ENCODE measurements around the gene BCKDHA.
"Not testable (repeated sequence)": the region's sequence is repeated elsewhere in the genome, so short reads cannot be mapped to it uniquely, and the experiment has no call there.

BCKDHA gene

GRCh38 chr19:41431426-41432386 lies 34.1 kb downstream of the BCKDHA start:
- TF ChIP-seq GATA1 (IDR thresholded peaks at IDR 0.05; ENCODE audit: low read depth, low read length) (no peak), POLR2A (IDR thresholded peaks at IDR 0.05; ENCODE audit: low read length) (no peak)
- DNase-seq: peak; percentile 30 to 35

DNA sequence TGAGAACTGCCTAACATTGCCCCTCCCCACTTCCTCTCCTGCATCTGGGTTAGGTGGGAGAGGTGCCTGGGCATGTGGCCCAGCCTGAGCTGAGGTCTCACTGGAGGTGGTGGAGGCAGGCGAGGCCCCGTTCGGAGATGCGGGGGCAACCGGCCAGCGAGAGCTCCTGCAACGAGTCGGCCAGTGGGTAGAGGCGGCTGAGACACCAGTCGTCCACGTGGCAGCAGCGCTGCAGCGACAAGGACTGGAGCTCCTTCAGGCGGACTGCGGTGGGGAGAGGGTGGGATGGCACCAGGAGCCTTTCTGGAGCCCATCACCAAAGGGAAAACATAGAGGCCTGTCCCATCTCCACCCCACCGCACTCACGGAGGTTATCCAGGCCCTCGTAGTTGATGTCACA lies 35.6 kb downstream of the BCKDHA start:
- TF ChIP-seq GATA1 (IDR thresholded peaks at IDR 0.05; ENCODE audit: low read depth, low read length): no peak
- no peak for TF ChIP-seq POLR2A (IDR thresholded peaks at IDR 0.05; ENCODE audit: low read length)
- no peak for DNase-seq

- no peak for TF ChIP-seq POLR2A (IDR thresholded peaks at IDR 0.05; ENCODE audit: low read length)
- TF ChIP-seq GATA1 (IDR thresholded peaks at IDR 0.05; ENCODE audit: low read depth, low read length): no peak
- DNase-seq: no peak
Observed at GRCh38 chr19:41434450-41434849, 36.8 kb downstream of the BCKDHA start.

DNA sequence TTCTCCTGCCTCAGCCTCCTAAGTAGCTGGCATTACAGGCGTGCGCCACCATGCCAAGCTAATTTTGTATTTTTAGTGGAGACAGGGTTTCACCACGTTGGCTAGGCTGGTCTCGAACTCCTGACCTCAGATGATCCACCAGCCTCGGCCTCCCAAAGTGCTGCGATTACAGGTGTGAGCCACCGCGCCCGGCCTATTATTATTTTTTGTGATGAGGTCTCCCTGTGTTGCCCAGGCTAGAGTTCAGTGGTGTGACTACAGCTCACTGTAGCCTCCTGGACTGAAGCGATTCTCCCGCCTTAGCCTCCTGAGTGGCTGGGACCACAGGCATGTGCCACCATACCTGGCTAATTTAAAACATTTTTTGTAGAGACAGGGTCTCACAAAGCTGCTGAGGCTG lies 37.8 kb downstream of the BCKDHA start:
- not testable (repeated sequence) for DNase-seq

DNA sequence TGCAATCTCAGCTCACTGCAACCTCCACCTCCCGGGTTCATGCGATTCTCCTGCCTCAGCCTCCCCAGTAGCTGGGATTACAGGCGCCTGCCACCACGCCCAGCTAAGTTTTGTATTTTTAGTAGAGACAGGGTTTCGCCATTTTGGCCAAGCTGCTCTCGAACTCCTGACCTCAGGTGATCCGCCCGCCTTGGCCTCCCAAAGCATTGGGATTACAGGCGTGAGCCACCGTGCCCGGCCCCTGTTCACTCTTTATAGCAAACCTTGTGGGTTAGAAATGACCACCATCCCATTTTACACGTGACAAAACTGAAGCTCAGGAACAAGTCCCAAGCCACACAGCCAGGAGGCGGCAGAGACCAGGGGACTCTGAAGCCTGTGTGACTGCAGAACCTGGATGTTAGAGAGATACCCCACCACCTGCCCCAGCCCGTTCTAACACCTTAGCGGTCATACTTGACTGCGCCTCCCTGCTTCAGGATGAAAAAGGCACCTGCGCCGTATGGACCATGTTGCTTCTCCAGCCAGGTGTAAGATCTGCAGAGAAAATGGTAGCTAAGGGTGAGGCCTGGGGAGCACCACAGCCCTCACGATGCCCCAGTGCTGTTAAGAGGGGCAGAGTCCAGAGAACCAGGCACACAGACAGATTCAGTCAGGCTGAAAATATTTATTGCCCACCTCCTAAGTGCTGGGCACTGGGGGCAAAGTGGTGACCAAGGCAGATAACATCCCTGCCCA lies 38.5 kb downstream of the BCKDHA start:
- DNase-seq: no peak
- TF ChIP-seq GATA1 (IDR thresholded peaks at IDR 0.05; ENCODE audit: low read depth, low read length) (no peak), POLR2A (IDR thresholded peaks at IDR 0.05; ENCODE audit: low read length) (no peak)

- TF ChIP-seq POLR2A (IDR thresholded peaks at IDR 0.05; ENCODE audit: low read length) (no peak), GATA1 (IDR thresholded peaks at IDR 0.05; ENCODE audit: low read depth, low read length) (no peak)
- DNase-seq: no peak
Observed at GRCh38 chr19:41436674-41436951, 39.0 kb downstream of the BCKDHA start.

DNA sequence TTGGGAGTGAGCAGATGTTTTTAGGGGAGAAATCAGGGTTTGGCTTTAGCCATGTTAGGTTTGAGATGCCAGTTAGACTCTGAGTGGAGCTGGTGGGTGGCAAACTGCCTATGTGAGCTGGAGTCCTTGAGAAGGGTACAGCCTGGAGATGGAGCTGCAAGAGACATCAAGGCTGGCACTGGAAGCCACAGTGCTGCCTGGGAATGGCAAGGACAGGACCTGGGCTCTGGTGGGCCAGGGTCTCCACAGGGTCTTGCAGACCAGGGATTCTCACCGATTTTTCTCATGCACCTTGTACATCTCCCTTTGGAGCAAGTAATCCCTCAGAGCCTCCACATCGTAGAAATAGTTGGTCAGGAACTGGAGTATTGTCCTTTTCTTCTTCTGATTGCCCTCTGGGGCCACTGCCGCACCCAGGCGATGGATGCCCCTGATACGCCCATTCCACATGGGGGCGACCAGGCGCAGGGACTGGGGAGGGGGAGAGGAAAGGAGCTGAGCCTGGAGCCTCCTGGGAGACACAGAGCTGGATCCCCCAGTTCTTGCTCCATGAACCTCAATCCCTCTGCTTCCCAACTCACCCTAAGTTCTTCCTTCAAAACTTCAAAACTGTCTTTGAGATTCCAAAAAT lies 40.4 kb downstream of the BCKDHA start:
- TF ChIP-seq POLR2A (IDR thresholded peaks at IDR 0.05; ENCODE audit: low read length) (no peak), GATA1 (IDR thresholded peaks at IDR 0.05; ENCODE audit: low read depth, low read length) (no peak)
- no peak for DNase-seq

- no peak for TF ChIP-seq GATA1 (IDR thresholded peaks at IDR 0.05; ENCODE audit: low read depth, low read length)
- TF ChIP-seq POLR2A (IDR thresholded peaks at IDR 0.05; ENCODE audit: low read length): peak; percentile 95
- peak; percentile 97 to 98 for DNase-seq
Observed at GRCh38 chr19:41439441-41440222, 42.0 kb downstream of the BCKDHA start, which contains the start of gene DMAC2. Gene DMAC2, minus strand, starts transcription at chr19:41439912. Its CDS starts 13 bp downstream, at chr19:41439899.

- no peak for DNase-seq
Observed at GRCh38 chr19:41441321-41441945, 43.8 kb downstream of the BCKDHA start.

DNA sequence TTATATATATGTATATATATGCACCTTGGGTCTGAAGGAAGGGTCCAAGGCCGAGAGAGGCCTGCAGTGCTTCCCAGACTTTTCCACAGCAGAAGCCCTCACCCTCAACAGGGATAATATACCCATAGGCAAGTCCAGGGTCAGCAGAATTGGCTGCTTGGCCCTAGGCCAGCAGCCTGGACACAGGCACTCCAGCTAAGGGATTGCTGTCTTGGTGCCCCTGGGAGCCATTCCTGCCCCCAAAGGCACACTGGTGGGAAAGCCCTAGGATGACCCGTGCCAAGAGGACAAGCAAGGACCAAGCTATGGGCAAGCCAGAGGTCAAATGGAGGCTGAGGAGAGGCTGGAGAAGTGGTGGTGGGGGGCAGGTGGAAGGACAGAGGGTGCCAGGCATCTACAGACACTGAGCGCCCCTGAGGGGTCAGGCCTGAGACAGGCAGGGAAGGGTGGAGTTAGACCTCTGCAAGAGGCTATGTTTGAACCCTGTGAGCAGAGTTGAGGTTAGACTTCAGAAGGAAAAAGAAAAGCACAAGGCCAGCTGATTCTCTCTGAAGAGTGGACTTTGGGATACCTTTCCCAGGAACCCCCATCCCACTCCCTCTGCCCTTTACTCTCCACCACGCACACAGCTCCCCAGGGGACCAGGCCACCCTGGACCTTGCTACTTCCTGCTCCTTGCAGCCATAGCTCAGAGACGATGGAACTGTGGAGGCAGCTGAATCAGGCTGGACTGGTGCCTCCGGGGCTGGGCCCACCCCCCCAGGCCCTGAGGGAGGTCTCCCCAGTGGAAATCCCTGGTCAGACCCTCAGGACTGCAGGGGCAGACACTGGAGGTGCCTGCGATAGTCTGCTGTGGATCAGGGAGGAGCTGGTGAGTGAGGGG lies 45.1 kb downstream of the BCKDHA start, which contains the start of gene ERICH4:
Gene ERICH4, plus strand, starts transcription at position 684 of the 883 bp plus-strand sequence. Its CDS starts 14 bp downstream, at position 698.
- TF ChIP-seq POLR2A (IDR thresholded peaks at IDR 0.05; ENCODE audit: low read length): no peak
- TF ChIP-seq GATA1 (IDR thresholded peaks at IDR 0.05; ENCODE audit: low read depth, low read length): no peak
- no peak for DNase-seq

More at GRCh38 chr19:41441321-41441945, 43.8 kb downstream of the BCKDHA start:
- no peak for TF ChIP-seq GATA1 (IDR thresholded peaks at IDR 0.05; ENCODE audit: low read depth, low read length)
- no peak for TF ChIP-seq POLR2A (IDR thresholded peaks at IDR 0.05; ENCODE audit: low read length)

- no peak for TF ChIP-seq POLR2A (IDR thresholded peaks at IDR 0.05; ENCODE audit: low read length)
- TF ChIP-seq GATA1 (IDR thresholded peaks at IDR 0.05; ENCODE audit: low read depth, low read length): no peak
- DNase-seq: no peak
Observed at GRCh38 chr19:41443813-41444455, 46.3 kb downstream of the BCKDHA start.

DNA sequence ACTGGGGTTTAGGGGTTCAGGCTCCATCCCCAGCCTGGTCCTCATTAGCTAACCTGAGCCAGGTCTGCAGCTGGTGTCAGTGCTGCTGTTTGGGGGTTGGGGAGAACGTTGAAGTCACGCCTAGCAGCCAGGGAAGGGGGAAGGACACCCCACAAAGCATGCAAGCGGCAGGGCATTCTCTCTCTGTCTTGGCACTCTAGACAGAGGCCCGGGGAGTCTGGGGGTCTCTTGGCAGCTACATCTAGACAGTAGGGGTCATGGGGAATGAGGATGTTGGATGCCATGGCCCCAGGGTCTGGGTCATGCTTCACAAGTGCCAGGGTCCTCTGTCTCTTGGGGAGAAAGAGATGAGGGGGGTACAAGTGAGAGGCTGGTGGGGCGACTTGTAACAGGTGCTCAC lies 48.0 kb downstream of the BCKDHA start:
- no peak for DNase-seq

More for the DNA sequence above, 48.0 kb downstream of the BCKDHA start:
- no peak for TF ChIP-seq GATA1 (IDR thresholded peaks at IDR 0.05; ENCODE audit: low read depth, low read length)
- TF ChIP-seq POLR2A (IDR thresholded peaks at IDR 0.05; ENCODE audit: low read length): no peak
